ENCODE data around the gene ANTXR2. TPM values are rescaled to one million over a fixed set of nuclear protein-coding genes. Genes with fewer than 3 reads are reported as not detected.

The ANTXR2 gene
- total RNA-seq, 1 donor from 2014 or later = 16.8 TPM

DNA sequence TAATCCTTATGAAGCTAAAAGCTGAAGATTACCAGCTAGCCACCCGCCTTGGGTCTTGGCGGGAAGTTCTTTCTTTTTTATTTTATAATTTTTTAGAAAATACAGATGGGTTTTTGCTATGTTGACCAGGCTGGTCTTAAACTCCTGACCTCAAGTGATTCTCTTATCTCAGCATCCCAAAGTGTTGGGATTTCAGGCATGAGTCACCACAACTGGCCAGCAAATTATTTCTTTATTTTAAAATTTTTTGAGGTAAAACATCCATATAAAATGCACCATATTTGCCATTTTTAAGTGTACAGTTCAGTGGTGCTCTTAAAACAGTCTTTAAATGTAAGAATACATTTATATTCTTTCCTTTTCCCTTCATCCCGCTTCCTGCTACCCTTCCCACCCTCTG lies 40.6 kb upstream of the ANTXR2 start:
- H3K36me3 ChIP-seq = no peaks in the 10 kb centered on the region
- intact Hi-C loops (cut with DNase I) = no loop called here
- H3K4me3 ChIP-seq = no peak overlapping the region
- H3K4me1 ChIP-seq = no peaks in the 10 kb centered on the region
- no peaks in the 10 kb centered on the region for H3K27me3 ChIP-seq
- TF ChIP-seq, protein P1, sequence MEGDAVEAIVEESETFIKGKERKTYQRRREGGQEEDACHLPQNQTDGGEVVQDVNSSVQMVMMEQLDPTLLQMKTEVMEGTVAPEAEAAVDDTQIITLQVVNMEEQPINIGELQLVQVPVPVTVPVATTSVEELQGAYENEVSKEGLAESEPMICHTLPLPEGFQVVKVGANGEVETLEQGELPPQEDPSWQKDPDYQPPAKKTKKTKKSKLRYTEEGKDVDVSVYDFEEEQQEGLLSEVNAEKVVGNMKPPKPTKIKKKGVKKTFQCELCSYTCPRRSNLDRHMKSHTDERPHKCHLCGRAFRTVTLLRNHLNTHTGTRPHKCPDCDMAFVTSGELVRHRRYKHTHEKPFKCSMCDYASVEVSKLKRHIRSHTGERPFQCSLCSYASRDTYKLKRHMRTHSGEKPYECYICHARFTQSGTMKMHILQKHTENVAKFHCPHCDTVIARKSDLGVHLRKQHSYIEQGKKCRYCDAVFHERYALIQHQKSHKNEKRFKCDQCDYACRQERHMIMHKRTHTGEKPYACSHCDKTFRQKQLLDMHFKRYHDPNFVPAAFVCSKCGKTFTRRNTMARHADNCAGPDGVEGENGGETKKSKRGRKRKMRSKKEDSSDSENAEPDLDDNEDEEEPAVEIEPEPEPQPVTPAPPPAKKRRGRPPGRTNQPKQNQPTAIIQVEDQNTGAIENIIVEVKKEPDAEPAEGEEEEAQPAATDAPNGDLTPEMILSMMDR (IDR thresholded peaks at IDR 0.05) = no peak
- no peak for DNase-seq (ENCODE audit: low spot score in 2 of 2)
- no peak overlapping the region for H3K27ac ChIP-seq
- peaks cover 0 to 6% of the 10 kb centered on the region in 2 donors for H3K9me3 ChIP-seq

DNA sequence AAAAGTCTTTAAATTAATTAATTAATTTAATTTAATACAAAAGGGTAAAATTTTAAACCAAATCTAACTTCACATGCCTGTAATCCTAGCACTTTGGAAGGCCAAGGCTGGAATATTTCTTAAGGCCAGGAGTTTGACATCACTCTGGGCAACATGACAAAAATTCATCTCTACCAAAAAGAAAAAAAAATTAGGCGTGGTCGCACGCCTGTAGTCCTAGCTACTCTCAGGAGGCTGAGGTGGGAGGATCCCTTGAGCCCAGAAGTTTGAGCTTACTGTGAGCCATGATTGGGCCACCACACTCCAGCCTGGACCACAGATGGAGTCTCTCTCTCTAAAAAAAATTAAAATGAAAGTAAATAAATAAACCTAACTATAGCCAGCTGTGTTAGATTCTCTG lies 39.2 kb upstream of the ANTXR2 start:
- intact Hi-C loops (cut with DNase I) = no loop called here
- no peak for DNase-seq (ENCODE audit: low spot score in 2 of 2)
- H3K36me3 ChIP-seq = no peaks in the 10 kb centered on the region
- no peak overlapping the region for H3K27ac ChIP-seq
- no peaks in the 10 kb centered on the region for H3K4me1 ChIP-seq
- no peaks in the 10 kb centered on the region for H3K9me3 ChIP-seq
- H3K4me3 ChIP-seq = no peak overlapping the region
- TF ChIP-seq, protein P1 (IDR thresholded peaks at IDR 0.05) = no peak
- H3K27me3 ChIP-seq = no peaks in the 10 kb centered on the region

DNA sequence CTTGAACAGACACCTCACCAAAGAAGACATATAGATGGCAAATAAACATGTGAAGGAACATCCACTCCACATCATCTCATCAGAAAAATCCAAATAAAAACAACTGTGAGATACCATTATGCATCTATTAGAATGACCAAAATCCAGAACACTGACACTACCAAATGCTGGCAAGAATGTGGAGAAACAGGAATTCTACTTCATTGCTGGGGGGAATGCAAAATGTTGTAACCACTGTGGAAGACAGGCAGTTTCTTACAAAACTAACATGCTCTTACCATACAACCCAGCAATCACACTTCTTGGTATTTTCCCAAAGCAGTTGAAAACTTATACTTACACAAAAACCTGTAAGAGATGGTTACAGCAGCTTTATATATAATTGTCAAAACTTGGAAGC lies 38.2 kb upstream of the ANTXR2 start:
- no peaks in the 10 kb centered on the region for H3K9me3 ChIP-seq
- TF ChIP-seq, protein P1 (IDR thresholded peaks at IDR 0.05) = no peak
- intact Hi-C loops (cut with DNase I) = no loop called here
- no peaks in the 10 kb centered on the region for H3K27me3 ChIP-seq
- no peaks in the 10 kb centered on the region for H3K4me1 ChIP-seq
- H3K36me3 ChIP-seq = no peaks in the 10 kb centered on the region
- no peak for DNase-seq (ENCODE audit: low spot score in 2 of 2)
- H3K27ac ChIP-seq = no peak overlapping the region
- no peak overlapping the region for H3K4me3 ChIP-seq

DNA sequence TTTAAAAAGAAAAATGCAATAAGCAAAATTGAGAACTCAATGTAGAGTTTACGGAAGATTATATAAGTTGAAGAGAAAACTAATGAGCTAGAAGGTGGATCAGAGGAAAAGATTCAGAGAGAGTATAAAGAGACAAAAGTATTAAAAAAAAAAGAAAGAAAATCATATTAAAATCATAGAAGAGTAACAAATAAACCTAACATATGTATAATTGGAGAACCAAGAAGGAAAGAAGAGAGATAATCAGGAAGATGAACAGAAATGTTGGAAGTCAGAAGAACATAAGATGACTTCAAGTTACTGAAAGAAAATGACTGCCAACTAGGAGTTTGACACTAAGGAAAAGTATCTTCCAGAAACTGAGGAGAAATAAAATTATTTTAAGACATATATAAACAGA lies 34.3 kb upstream of the ANTXR2 start:
- Histone ChIP-seq H3K27ac (no peak overlapping the region), H3K4me3 (no peak overlapping the region), H3K36me3 (no peaks in the 10 kb centered on the region), H3K4me1 (no peaks in the 10 kb centered on the region), H3K27me3 (no peaks in the 10 kb centered on the region), H3K9me3 (no peaks in the 10 kb centered on the region)
- DNase-seq (ENCODE audit: low spot score in 2 of 2) = no peak
- TF ChIP-seq, protein P1 (IDR thresholded peaks at IDR 0.05) = no peak
- intact Hi-C loops (cut with DNase I) = no loop called here

DNA sequence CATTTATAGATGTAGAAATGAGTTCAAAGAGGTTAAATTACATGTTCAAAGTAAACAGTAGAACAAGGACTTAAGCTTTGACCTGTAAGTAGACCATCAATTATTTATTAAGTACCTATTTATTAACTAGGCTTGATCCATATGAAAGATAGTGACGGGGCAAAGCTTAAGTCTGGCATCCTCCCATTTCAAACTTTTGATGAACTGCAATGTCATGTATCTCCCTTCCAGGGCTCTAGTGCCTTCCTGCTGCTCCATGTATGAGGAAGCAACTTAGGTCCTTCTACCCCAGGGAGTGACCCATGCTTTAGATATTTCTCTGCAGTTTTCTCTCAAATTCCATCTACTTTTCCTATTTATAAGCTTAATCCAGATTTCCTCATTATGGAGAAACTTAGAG lies 31.9 kb upstream of the ANTXR2 start:
- intact Hi-C loops (cut with DNase I) = no loop called here
- H3K4me3 ChIP-seq = no peak overlapping the region
- no peaks in the 10 kb centered on the region for H3K4me1 ChIP-seq
- TF ChIP-seq, protein P1 (IDR thresholded peaks at IDR 0.05) = no peak
- no peak for DNase-seq (ENCODE audit: low spot score in 2 of 2)
- H3K36me3 ChIP-seq = no peaks in the 10 kb centered on the region
- H3K9me3 ChIP-seq = no peaks in the 10 kb centered on the region
- no peak overlapping the region for H3K27ac ChIP-seq
- H3K27me3 ChIP-seq = no peaks in the 10 kb centered on the region

DNA sequence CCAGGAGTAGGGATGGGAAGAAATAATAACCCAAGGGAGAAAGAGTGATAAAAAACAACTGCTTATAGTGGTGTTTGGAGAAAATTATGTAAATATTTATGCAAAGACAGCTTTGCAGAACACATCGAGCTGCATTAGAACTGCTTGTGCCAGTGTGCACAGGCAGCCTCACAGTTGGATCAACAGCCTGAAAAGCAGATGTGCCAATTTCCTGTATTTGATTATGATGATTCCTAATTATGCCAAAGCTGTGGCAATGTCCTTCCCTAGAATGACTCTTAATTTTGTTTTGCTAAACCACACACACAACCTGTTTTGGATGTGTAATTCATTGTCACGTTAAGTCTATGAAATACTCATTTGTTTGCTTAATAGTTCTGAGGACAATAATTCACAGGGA lies 30.6 kb upstream of the ANTXR2 start:
- Histone ChIP-seq H3K36me3 (no peaks in the 10 kb centered on the region), H3K27me3 (no peaks in the 10 kb centered on the region), H3K9me3 (no peaks in the 10 kb centered on the region), H3K27ac (no peak overlapping the region), H3K4me3 (no peak overlapping the region), H3K4me1 (no peaks in the 10 kb centered on the region)
- DNase-seq (ENCODE audit: low spot score in 2 of 2) = no peak
- TF ChIP-seq, protein P1 (IDR thresholded peaks at IDR 0.05) = no peak
- intact Hi-C loops (cut with DNase I) = no loop called here

Measured in ascending aorta (tissue), 2 donors.